KOPT-K1 (cell line): ENCODE measurements around the gene GSG1.
"Not testable (repeated sequence)": the region's sequence is repeated elsewhere in the genome, so short reads cannot be mapped to it uniquely, and the experiment has no call there.

Experiments
- H3K27ac ChIP-seq: fragments of 200-600 bp; sonication (generic); 2 replicates; pipeline ENCODE4 v1.5.1; 2016; ENCODE audit warnings: antibody characterized with exemption, mild to moderate bottlenecking, low read depth, low read length; ENCODE audit not compliant: poor library complexity, severe bottlenecking
- H3K36me3 ChIP-seq: fragments of 200-600 bp; sonication (generic); 2 replicates; pipeline ENCODE4 v1.5.1; 2017; ENCODE audit warnings: antibody characterized with exemption, mild to moderate bottlenecking, low read length, moderate library complexity; ENCODE audit not compliant: insufficient read depth
- H3K9me3 ChIP-seq: fragments of 200-600 bp; sonication (generic); 2 replicates; pipeline ENCODE4 v1.5.1; 2017; ENCODE audit warnings: antibody characterized with exemption, low read length, mild to moderate bottlenecking; ENCODE audit not compliant: insufficient read depth, poor library complexity, severe bottlenecking

GSG1 gene

GRCh38 chr12:13067322-13067721 lies 36.1 kb downstream of the GSG1 start:
- H3K9me3 ChIP-seq: no peaks in the 10 kb centered on the region
- no peaks in the 10 kb centered on the region for H3K36me3 ChIP-seq

GRCh38 chr12:13066459-13066858 lies 37.0 kb downstream of the GSG1 start:
- Histone ChIP-seq H3K27ac (no peak overlapping the region), H3K36me3 (no peaks in the 10 kb centered on the region), H3K9me3 (no peaks in the 10 kb centered on the region)

More at GRCh38 chr12:13067322-13067721, 36.1 kb downstream of the GSG1 start:
- H3K27ac ChIP-seq: no peak overlapping the region

GRCh38 chr12:13066014-13066413 lies 37.5 kb downstream of the GSG1 start:
- H3K27ac ChIP-seq: no peak overlapping the region
- H3K9me3 ChIP-seq: no peaks in the 10 kb centered on the region
- no peaks in the 10 kb centered on the region for H3K36me3 ChIP-seq

GRCh38 chr12:13062669-13063068 lies 40.8 kb downstream of the GSG1 start:
- Histone ChIP-seq H3K36me3 (no peaks in the 10 kb centered on the region), H3K9me3 (no peaks in the 10 kb centered on the region), H3K27ac (no peak overlapping the region)

GRCh38 chr12:13061377-13061776 lies 42.1 kb downstream of the GSG1 start:
- Histone ChIP-seq H3K36me3 (no peaks in the 10 kb centered on the region), H3K9me3 (no peaks in the 10 kb centered on the region), H3K27ac (no peak overlapping the region)

GRCh38 chr12:13060581-13060980 lies 42.9 kb downstream of the GSG1 start:
- no peaks in the 10 kb centered on the region for H3K36me3 ChIP-seq
- H3K9me3 ChIP-seq: no peaks in the 10 kb centered on the region
- no peak overlapping the region for H3K27ac ChIP-seq

- H3K9me3 ChIP-seq: peaks cover 18% of the 10 kb centered on the region
- not testable (repeated sequence) for H3K36me3 ChIP-seq
These were observed 49.9 kb downstream of the GSG1 start for GRCh38 chr12:13053617-13054016.

GRCh38 chr12:13052421-13052820 lies 51.0 kb downstream of the GSG1 start:
- no peak overlapping the region for H3K27ac ChIP-seq
- H3K9me3 ChIP-seq: peaks cover 18% of the 10 kb centered on the region
- H3K36me3 ChIP-seq: no peaks in the 10 kb centered on the region

More at GRCh38 chr12:13053617-13054016, 49.9 kb downstream of the GSG1 start:
- H3K27ac ChIP-seq: not testable (repeated sequence)

- no peak overlapping the region for H3K27ac ChIP-seq
- peaks cover 18% of the 10 kb centered on the region for H3K9me3 ChIP-seq
- H3K36me3 ChIP-seq: no peaks in the 10 kb centered on the region
These were observed 53.7 kb downstream of the GSG1 start for GRCh38 chr12:13049816-13050215.

- H3K36me3 ChIP-seq: no peaks in the 10 kb centered on the region
- no peaks in the 10 kb centered on the region for H3K9me3 ChIP-seq
- H3K27ac ChIP-seq: no peak overlapping the region
These were observed 56.5 kb downstream of the GSG1 start for GRCh38 chr12:13046964-13047363.

GRCh38 chr12:13045816-13046215 lies 57.7 kb downstream of the GSG1 start:
- no peaks in the 10 kb centered on the region for H3K36me3 ChIP-seq
- H3K27ac ChIP-seq: no peak overlapping the region
- H3K9me3 ChIP-seq: no peaks in the 10 kb centered on the region

- H3K36me3 ChIP-seq: no peaks in the 10 kb centered on the region
- no peak overlapping the region for H3K27ac ChIP-seq
- H3K9me3 ChIP-seq: no peaks in the 10 kb centered on the region
These were observed 58.6 kb downstream of the GSG1 start for GRCh38 chr12:13044906-13045299.

GRCh38 chr12:13044002-13044905 lies 59.2 kb downstream of the GSG1 start, which contains the start of gene FAM234B:
TSS of gene FAM234B (plus strand) at chr12:13044381. CDS start at chr12:13044404, 23 bp downstream.
- no peak within 1 kb of the TSS for H3K27ac ChIP-seq
- H3K9me3 ChIP-seq: no peaks in the 10 kb centered on the region
- H3K36me3 ChIP-seq: no peaks in the 10 kb centered on the region

- Histone ChIP-seq H3K27ac (no peak overlapping the region), H3K9me3 (no peaks in the 10 kb centered on the region), H3K36me3 (no peaks in the 10 kb centered on the region)
These were observed 60.7 kb downstream of the GSG1 start for GRCh38 chr12:13042666-13043230.

GRCh38 chr12:13041224-13041623 lies 62.2 kb downstream of the GSG1 start:
- H3K36me3 ChIP-seq: no peaks in the 10 kb centered on the region
- H3K9me3 ChIP-seq: no peaks in the 10 kb centered on the region
- no peak overlapping the region for H3K27ac ChIP-seq
